ENCODE data around the gene KCNJ10.

- TF ChIP-seq, protein P1, sequence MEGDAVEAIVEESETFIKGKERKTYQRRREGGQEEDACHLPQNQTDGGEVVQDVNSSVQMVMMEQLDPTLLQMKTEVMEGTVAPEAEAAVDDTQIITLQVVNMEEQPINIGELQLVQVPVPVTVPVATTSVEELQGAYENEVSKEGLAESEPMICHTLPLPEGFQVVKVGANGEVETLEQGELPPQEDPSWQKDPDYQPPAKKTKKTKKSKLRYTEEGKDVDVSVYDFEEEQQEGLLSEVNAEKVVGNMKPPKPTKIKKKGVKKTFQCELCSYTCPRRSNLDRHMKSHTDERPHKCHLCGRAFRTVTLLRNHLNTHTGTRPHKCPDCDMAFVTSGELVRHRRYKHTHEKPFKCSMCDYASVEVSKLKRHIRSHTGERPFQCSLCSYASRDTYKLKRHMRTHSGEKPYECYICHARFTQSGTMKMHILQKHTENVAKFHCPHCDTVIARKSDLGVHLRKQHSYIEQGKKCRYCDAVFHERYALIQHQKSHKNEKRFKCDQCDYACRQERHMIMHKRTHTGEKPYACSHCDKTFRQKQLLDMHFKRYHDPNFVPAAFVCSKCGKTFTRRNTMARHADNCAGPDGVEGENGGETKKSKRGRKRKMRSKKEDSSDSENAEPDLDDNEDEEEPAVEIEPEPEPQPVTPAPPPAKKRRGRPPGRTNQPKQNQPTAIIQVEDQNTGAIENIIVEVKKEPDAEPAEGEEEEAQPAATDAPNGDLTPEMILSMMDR (IDR thresholded peaks at IDR 0.05; ENCODE audit: borderline replicate concordance, extremely low read depth, low read length, poor library complexity, severe bottlenecking) = no peak
- TF ChIP-seq EZH2 (IDR thresholded peaks at IDR 0.05; ENCODE audit: borderline replicate concordance, low read depth, low read length, severe bottlenecking) = no peak
Measured at GRCh38 chr1:160066829-160067745, 2.9 kb downstream of the KCNJ10 start.
